GM18870 (cell line): ENCODE results near the gene SRL.

Experiments
- ATAC-seq: cut with Tn5 transposase; IDR thresholded peaks from one replicate; pipeline ENCODE4 v1.9.1; 2021; ENCODE audit warnings: moderate library complexity; ENCODE audit not compliant: unreplicated experiment

The SRL gene

DNA sequence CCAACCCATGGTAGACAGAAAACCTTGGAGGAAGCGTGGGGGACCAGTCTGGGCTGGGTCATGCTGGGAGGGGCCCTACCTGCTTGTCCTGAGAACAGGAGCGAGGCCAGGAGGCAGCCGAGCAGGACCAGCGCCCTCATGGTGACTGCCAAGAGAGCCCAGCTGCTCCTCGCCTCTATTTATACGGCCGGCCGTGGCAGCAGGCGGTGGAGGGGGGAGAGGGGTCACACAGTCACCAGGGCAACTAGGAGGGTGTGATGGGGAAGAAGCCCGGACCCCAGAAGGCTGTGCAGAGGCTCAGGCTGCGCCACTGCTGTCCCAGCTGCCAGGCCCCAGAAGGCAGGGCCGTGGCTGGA is at the start of gene SRL:
Gene SRL (minus strand): TSS at position 153 of the 356 bp plus-strand sequence. CDS start 13 bp downstream, at position 140.
- no peak for ATAC-seq

DNA sequence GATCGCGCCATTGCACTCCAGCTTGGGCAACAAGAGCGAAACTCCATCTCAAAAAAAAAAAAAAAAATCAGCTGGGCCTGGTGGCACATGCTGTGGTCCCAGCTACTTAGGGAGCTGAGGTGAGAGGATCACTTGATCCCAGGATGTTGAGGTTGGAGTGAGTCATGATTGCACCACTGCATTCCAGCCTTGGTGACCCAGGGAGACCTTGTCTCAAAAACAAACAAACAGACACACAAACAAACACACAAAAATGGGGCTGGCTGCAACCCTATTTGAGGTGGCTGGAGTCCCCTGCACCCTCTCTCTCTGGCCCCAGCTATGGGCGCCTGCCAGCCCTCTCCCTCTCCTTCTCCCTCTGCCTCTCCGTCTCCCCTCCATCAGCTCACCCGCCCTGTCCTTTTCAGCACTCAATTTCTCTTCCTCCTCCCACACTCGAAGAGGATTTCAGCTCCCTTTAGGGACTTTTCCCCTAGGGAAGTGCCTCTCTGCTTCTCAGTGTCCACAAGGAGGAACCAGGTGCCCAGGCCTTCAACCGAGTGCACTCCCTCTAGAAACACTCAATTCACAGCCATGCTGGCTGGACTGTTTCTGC is 48.5 kb upstream of the SRL start:
- no peak for ATAC-seq

DNA sequence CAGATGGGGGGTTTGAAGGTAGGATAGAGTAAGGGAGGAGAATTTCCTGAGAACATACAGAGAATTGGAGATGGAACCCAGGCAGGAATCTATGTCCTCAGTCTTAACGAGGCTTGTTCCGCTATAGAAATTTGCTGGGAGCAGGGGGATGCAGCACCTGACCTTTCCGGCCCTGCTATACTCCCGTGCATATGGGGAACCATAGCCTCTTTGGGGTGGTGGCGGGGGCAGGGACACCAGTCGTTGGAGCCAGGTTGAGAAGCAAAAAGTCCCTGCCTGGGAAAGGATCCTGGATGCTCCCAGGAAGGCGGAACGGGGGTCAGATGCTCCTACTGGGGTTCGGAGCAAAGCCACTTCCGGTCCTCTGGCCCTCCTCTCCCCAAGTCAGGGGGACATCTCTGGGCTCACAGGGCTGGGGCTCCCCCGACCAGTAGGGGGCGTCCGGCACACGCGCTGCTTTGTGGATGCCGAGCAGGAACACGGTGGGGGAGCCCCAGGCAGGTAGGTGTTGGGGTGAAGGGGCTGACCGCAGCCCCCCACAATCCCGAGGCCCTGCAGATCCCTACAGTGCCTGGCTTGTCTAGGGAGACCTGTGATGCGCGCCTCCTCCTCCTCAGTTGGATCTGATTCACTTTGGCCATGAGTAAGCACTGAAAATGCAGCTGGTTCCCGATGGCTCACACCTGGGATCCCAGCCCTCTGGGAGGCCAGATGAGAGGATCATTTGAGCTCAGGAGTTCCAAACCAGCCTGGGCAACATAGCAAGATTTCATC is 46.5 kb upstream of the SRL start:
- ATAC-seq: no peak

DNA sequence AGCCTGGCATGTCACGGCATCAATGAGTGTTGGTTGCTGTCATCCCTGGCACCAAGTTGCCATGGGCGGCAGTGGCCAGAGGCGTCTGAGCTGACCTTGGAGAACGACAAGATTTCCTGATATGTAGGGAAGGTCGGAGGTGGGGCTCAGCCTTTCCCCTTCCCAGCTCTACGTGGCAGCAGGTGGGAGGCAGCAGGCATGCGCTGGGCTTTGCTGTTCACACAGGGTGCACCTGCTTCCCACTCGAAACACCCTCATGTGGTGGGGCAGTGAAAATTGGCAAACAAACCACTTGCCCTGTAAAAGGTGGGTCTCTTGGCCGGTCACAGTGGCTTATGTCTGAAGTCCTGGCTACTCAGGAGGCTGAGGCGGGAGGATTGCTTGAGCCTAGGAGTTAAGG is 43.3 kb upstream of the SRL start:
- no peak for ATAC-seq

DNA sequence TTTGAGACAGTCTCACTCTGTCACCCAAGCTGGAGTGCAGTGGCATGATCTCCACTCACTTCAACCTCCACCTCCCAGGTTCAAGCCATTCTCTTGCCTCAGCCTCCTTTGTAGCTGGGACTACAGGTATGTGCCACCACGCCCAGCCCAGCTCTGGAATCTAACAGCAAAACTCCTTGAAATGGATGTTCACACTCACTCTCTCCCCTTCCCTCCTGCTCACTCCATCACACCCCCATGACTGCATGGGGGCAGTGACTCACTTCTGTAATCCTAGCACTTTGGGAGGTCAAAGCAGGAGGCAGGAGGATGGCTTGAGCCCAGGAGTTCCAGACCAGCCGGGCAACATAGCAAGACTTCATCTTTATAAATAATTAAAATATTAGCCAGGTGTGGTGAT is 42.1 kb upstream of the SRL start:
- ATAC-seq: no peak

DNA sequence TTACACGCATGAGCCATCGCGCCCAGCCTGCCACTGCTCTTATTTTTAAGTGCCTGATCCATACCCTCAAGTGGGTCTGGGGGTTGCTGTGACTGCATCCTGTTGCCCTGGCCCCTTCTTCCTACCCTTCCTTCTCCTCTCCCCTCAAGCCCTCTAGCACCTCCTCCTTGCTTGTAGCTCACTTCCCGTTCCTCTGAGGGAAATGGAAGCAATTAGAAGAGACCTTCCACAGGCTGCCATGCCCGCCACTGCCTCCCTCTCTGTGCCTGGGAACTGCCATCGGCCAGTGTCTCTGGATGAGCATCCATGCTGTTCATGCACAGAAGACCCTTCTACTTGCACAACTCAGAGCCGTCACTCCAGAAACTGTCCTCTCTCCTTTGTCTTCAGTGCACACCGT is 41.6 kb upstream of the SRL start:
- no peak for ATAC-seq

DNA sequence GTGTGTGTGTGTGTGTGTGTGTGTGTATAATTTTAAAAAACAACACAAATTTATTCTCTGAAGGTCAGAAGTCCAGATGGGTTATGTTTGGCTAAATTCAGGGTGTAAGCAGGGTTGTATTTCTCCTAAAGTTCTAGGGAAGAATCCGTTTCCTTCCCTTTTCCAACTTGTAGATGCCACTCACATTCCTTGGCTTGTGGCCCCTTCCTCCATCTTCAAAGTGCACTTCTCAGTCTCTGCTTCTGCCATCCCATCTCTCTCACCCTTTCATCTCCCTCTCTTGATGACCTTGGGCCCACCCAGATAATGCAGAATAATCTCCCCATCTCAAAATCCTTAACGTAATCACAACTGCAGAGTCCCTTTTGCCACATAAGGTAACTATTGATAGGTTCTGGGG is 38.7 kb upstream of the SRL start:
- no peak for ATAC-seq

DNA sequence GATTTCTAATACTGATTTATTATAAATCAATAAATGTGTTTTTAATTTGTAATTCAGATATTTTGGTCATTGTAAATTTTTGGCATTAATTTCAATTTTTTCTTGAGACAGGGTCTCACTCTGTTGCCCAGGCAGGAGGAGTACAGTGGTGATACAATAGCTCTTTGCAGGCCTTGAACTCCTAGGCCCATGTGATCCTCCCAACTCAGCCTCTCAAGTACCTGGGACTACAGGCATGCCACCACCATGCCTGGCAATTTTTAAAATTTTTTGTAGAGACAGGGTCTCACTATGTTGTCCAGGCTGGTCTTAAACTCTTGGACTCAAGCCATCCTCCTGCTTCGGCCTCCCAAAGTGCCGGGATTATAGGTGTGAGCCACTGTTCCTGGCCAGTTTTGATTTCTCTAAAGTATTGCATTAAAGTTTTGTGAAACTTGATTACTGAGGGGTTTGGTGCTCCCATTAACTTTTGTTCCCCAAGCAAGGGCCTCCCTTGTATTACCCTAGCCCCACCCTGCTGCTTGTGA is 36.2 kb upstream of the SRL start:
- ATAC-seq: no peak

DNA sequence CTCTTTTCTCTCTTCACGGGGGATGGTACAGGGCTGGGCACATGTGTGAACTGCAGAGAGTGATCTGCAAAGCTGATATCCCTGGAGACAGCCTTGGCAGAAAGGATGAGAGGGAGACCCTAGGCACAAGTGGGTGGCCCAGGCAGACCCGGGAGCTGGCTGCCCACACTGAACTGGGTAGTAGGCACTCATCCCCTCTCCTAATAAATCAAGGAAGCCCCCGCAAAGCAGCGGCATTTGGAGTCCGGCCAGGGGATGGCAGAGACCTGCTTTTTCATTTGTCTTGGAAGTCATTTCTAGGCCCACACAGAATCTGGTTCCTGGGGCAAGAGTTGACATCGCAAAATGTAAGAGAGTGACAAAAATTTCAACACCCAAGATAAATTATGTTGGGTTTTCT is 34.0 kb upstream of the SRL start:
- no peak for ATAC-seq

DNA sequence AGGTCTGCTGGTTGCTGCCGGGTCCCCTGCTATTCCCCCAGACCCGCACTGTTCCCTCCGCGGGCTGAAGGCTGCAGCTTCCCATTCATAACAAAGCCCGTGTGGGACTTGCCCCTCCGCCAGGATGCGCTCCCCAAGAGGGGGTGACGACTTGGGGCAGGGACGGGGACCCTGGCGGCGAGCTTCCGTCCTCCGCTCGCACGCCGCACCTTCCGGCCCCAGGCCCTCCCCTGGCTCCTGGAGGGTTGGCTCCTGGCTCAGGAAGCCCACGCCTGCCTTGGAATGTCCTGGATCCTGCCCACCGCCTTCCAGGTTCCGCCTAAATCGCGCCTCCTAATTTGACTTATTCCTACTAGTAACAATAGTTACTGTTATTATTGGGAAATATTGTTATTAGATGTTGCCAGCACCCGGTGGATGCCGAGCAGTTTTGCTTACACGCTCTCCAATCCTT is 32.0 kb upstream of the SRL start:
- no peak for ATAC-seq

DNA sequence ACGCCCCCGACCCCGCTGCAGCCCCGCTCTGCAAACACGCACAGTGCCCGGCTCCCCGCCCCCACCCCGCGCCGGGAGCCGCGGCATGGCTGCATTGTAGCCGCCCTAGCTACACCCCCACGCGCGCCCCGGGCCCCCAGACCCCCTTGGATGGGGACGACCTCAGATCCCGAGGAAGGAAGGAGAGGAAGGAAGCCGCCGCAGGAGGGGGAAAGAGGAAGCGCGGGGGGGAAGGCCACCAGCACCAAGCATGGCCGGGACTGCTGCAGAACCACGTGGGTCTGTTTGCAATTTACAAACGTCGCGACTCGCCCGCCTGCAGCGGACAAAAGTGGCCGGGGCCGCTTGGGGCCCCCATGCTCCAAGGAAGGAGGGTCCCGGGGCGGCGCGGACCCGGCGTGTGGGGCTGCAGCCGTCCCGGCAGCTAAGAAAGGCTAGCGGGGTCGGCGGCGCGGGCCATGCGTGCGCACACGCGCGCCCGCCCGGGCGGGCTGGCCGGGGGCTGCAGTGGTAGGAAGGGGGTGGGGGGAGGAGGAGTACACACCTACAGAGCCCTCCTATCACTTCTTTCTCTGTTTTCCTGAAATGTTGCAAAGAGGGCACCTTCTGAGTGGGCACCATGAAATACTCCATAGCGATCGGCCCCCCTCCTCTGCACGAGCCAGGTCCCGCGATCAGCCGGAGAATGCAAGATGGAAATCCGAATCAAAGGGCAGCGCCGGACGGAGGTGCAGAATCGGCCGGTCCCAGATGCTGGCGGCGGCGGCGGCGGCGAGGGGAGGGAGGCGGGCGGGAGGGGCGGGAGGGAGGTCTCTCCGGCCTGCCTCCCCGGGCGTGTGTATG is 30.5 kb upstream of the SRL start:
- no peak for ATAC-seq

DNA sequence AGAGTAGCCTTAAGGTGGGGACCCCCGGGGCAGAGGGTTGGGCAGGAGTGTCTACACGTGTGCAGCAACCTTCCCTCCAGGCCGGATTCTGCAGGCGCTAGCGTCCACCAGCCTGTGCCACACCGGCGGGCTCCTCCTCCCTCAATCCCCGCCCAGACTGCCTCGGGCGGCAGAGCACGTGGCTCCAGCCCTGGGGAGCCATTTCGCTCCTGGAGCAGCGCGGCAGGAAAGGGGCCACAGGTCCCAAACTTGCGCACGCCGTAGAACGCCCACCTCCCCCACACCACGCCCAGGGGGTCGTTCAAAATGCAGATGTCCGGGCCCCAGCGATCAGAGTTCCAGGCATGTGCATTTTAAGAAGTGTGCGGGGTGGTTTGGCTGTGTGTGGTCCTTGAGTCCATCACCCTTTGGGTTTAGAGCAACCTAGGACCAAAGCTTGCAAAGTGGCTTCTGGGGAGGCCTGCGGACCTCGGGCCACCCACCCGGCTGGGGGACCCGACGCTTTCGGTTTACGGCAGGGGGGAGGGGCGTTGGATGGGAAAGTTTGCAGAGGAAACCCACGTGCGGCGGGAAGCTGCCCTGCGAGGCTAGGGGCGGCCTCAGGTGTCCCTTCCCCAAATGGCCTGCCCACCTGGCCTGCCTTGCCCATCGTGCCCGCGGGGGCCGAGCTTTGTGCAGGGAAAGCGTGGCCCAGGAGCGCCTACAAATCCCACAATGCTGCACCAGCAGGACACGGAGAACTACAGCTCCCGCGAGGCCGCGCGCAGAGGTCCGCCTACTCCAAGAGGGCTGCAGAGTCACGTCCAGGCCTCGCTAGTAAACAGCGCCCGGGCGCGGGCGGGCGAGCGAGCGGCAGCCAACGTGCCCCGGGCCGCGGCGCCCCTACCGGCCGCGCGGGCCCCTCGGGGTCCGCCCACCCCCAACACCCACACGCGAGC is 29.6 kb upstream of the SRL start:
- no peak for ATAC-seq

DNA sequence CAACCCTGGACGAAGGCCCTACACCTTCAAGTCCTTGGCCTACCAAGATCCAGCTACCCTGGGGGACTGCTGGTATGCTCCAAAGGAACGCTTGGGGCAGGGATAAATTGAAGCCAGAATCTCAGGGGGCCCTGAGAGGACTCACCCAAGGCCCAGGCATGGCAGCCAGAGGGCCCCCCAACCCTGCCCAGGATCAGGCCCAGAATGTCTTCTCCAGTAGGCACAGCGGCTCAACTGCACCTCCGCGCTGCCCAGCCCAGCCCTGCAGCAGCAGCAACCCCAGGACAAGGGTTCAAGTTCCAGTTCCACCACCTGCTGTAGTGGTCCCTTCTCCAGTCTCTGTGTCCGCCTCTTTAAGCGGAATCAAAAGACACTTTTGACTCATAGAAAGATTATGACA is 28.7 kb upstream of the SRL start:
- ATAC-seq: no peak

DNA sequence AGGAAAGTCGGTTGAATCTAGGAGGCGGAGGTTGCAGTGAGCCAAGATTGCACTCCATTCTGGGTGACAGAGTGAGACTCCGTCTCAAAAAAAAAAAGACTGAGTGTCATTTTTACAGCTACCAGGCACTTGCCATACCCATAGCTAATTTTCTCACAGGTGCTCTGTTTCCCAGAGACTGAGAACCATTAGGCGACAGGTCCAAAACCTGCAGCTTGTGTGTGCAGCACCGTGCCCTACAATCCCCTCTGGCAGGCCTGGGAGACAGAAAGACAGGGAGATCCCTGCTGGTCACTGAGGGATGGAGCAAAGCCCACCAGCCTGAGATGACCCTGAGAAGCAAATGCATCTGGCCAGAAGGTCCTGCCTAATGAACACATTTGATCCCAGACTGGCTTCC is 28.2 kb upstream of the SRL start:
- no peak for ATAC-seq

DNA sequence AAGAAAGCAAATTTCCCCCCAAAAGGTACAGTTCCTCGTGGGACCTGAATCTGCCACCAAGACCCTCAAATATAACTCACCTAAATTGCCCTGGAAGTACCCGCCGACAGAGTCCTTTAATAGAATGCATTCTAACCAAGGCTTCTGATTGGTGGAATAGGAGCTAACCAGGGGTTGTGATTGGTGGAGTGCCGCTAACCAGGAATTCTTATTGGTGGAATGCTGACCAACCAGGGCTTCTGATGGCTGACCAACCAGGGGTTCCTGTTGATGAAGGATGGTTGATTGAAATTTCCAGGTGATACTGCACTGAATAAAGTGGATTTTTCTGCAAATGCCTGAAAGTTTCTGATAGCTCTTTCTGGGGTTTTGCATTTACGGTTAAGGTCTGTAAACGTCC is 24.5 kb upstream of the SRL start:
- ATAC-seq: no peak

DNA sequence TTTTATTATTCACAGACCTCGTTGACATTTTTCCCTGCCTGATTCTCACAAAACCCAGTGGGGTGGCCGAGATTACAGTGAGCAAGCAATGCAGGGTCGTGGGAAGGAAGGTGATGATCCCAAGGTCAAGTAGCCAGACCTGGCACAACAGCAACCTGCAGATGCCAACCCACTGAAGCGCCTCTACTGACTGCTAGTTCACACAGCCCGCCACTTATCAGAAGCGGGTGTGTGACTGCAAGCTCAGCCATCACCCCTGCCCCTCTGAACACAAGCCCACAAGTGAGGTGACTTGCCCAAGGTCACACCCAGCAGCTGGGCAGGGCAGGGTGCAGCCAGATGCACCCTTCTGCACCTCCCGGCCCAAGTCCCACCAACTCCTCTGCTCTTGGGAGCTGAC is 23.8 kb upstream of the SRL start:
- no peak for ATAC-seq

DNA sequence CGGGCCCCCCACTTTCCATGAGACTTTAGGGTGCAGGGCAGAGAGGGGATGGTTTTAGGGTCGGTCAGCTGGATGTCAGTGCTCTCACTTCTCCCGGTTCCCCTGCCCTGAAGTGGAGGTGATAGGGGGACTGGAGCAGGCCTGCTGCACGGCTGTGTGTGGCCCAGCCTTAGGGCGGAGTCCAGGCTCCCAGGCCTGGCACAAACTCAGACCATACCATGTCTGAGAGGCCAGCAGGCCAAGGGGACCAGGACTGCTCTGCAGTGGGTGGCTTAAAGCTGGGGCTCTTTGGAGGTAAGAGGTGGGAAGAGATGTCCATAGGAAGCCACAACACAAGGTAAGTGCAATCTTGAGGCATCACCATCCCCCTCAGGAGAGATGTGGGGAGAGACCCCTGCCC is 22.7 kb upstream of the SRL start:
- no peak for ATAC-seq

DNA sequence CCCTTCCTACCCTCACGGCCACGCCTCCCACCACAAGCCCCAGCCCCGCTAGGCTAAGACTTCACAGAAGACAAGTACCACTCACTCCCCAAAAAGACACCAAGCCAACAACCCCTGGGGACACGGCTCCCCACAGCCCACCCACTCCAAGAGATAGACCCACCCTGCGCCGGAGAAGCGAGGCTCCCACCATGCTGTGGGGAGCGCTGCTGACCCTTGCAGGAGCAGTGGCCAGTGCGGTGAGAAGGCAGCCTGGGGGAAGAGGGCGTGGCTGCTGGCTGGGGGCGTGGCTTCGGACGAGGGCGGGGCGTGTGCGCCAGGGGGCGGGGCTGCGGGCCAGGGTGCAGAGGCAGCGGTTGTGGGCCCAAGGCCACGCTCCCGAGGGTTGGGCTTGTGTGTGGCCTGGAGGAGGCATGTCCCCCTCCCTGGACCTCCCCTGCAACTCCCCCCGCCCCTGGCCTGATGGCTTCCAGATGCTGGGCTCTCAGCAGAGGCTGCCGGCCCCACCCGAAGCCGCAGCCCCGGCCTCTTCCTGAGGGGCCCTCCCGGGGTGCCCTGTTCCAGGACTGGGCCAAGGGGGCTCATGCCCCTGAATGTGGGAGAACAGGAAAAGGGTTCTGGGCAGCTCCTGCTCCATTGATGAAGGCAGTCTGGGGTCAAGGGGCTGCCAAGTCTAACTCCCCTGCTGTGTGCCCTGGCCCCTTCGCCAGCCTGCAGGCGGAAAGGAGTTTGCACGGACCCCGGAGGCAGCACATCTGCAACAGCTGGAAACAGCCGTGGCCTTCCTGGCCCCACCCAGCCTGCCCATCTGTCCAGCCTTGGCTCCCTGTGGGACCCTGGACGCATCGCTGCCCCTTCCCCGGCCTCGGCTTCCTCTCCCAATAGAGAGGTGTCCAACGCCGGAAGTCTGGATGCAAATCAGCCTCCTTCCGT is 21.9 kb upstream of the SRL start:
- no peak for ATAC-seq

DNA sequence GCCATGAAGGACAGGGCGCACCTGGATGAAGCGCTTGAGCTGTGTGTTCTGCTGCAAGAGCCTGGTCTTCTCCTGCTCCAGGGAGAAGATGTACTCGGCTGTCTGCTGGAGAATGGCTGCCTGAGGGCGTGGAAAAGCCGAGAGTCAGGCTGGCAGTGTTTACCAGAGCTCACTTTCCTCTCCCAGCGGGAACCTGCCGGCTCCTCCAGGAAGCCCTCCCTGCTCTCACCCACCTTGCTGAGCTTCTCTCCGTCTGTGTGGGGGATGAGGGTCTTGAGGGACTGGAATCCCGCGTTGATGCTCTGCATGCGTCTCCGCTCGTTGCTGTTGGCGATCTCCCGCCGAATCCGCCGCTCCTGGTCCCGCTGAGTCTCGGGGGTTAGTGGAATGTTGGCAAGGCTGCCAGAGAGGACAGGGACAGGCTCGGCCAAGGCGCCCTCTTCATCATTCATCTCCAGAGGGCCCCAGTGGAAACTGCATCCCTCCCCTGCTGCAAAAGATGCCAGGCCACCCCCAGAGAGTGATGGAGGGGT is 20.5 kb upstream of the SRL start:
- no peak for ATAC-seq
